ENCODE measurements around the gene DLL1.

The DLL1 gene

DNA sequence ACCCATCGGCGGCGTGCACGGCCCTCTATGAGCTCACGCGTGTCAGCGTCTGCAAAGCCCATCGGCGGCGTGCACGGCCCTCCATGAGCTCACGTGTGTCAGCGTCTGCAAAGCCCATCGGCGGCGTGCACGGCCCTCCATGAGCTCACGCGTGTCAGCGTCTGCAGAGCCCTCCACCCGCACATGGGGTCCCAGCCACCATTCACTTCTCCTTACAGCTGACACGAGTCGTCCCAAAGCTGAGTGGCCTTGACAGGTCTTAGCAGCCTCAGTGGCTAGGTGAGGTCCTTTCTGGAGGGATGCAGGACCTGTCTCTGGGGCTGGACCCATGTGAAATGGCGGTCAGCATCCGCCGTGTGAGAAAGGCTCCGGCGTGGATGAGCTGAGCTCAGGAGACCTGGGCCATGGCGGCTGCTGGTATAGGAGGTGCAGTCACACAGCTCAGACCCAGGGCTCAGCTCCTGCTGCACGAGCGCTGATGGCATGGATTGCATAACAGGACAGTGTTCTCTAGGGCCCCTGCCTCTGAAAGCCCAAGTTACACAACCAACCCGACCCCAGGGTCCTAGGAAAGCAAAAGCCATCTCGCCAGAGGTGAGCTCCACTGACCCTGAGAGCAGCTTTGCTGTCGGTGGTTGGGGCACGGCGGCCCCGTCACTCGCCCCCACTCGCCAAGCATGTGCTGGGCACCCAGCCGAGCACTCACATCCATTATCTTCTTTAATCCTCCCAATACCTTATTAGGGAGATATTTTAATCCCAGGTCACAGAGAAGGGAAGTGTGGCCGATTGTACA is 38.9 kb downstream of the DLL1 start:
- ChIA-PET POLR2A (no interaction called here), CTCF (interaction anchor here (1.6 kb wide), 1 partner anchor 12 kb away, joined by 4 read pairs; no protein-coding TSS in a partner anchor)
- no peak for DNase-seq (ENCODE audit: low read depth, low spot score)
- no peak overlapping the region for H3K4me3 ChIP-seq (ENCODE audit: low read depth, low read length)
- TF ChIP-seq, protein P1, sequence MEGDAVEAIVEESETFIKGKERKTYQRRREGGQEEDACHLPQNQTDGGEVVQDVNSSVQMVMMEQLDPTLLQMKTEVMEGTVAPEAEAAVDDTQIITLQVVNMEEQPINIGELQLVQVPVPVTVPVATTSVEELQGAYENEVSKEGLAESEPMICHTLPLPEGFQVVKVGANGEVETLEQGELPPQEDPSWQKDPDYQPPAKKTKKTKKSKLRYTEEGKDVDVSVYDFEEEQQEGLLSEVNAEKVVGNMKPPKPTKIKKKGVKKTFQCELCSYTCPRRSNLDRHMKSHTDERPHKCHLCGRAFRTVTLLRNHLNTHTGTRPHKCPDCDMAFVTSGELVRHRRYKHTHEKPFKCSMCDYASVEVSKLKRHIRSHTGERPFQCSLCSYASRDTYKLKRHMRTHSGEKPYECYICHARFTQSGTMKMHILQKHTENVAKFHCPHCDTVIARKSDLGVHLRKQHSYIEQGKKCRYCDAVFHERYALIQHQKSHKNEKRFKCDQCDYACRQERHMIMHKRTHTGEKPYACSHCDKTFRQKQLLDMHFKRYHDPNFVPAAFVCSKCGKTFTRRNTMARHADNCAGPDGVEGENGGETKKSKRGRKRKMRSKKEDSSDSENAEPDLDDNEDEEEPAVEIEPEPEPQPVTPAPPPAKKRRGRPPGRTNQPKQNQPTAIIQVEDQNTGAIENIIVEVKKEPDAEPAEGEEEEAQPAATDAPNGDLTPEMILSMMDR (IDR thresholded peaks at IDR 0.05; ENCODE audit: insufficient read depth, low read length, missing control alignments) = no peak

DNA sequence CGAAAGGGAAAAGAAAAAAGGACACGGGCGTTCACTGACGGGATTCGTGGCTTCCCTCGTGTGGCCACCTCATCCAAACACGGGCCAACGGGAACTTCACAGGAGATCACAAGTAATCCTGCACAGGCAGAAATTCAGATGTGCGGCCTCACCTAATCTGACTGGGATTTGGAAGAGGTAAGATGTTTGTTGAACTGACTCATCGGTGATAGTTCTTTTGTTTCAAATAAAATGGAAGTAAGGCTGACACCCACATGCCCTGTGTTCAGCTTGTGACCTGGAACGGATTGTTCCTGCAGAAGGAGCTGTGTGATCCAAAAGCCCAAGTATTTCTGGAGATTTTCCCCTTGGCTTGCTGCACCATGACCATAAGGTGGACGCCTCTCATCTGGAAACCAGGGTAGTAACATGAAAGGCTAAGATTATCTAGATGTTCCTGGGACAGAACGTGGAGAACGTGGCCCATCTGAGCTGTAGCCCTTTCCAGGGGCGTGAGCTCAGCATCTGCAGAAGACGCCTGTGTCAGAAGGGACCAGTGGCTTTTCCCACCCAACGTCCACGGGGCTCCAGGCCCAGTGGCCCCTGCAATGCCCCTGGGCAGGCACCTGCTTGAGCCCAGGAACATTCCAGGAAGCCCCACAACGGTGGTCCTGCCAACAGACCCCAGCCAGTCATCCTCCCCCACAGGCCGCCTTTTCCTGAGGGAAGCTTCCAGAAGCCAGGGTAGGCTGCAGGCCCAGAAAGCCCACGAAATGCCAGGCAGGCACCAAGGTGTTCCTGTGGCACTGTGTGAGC is 39.7 kb downstream of the DLL1 start:
- no peak for DNase-seq (ENCODE audit: low read depth, low spot score)
- no peak overlapping the region for H3K4me3 ChIP-seq (ENCODE audit: low read depth, low read length)
- TF ChIP-seq, protein P1 (IDR thresholded peaks at IDR 0.05; ENCODE audit: insufficient read depth, low read length, missing control alignments) = no peak
- CTCF ChIA-PET = interaction anchor here (1.3 to 1.6 kb wide), 2 partner anchors 11 to 279 kb away, joined by 3 to 4 read pairs; no protein-coding TSS in a partner anchor
- POLR2A ChIA-PET = no interaction called here

DNA sequence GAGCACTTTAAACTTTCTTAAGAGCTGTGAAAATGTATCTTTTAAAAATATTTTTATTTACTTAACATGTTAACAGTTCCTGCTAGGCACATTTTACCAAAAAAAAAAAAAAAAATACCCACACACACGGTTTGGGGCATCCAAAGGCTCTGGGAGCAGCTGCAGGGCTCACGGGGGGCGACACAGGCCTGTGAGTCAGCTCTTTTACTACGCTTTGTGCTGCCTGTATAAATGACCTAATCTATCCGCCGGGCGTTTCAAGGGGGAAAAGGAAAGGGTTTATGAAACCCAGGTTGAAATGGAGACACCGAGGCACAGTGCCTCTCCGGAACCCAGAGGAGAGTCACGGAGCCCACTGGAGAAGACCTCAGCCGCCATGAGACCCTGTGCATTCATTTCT is 40.4 kb downstream of the DLL1 start:
- POLR2A ChIA-PET = no interaction called here
- TF ChIP-seq, protein P1 (IDR thresholded peaks at IDR 0.05; ENCODE audit: insufficient read depth, low read length, missing control alignments) = no peak

DNA sequence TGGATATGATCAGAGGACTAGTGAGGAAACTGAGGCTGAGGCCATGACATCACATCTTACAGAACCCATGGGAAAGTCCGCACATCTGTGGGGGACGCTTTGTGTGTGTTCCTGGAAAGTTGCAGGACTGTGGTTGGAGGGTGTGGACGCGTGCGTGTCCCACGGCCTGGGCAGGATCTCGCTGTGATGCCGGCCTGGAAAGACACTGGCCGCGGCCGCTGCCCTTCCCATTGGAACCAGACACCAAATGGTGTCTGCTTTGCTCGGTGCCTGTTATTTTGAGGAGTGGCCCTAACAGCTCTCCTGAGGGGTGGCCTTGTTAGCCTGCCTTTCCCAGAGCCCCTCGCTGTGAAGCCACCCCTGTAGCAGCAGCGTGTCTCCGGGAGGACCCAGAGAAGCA is 41.1 kb downstream of the DLL1 start:
- ChIA-PET POLR2A (no interaction called here), CTCF (interaction anchor here (1.3 kb wide), 1 partner anchor 280 kb away, joined by 3 read pairs; no protein-coding TSS in a partner anchor)
- TF ChIP-seq, protein P1 (IDR thresholded peaks at IDR 0.05; ENCODE audit: insufficient read depth, low read length, missing control alignments) = no peak
- DNase-seq (ENCODE audit: low read depth, low spot score) = no peak
- no peak overlapping the region for H3K4me3 ChIP-seq (ENCODE audit: low read depth, low read length)

More for the DNA sequence above, 40.4 kb downstream of the DLL1 start:
- CTCF ChIA-PET = interaction anchor here (1.3 to 1.6 kb wide), 2 partner anchors 11 to 280 kb away, joined by 3 to 4 read pairs; no protein-coding TSS in a partner anchor
- no peak for DNase-seq (ENCODE audit: low read depth, low spot score)
- H3K4me3 ChIP-seq (ENCODE audit: low read depth, low read length) = no peak overlapping the region

DNA sequence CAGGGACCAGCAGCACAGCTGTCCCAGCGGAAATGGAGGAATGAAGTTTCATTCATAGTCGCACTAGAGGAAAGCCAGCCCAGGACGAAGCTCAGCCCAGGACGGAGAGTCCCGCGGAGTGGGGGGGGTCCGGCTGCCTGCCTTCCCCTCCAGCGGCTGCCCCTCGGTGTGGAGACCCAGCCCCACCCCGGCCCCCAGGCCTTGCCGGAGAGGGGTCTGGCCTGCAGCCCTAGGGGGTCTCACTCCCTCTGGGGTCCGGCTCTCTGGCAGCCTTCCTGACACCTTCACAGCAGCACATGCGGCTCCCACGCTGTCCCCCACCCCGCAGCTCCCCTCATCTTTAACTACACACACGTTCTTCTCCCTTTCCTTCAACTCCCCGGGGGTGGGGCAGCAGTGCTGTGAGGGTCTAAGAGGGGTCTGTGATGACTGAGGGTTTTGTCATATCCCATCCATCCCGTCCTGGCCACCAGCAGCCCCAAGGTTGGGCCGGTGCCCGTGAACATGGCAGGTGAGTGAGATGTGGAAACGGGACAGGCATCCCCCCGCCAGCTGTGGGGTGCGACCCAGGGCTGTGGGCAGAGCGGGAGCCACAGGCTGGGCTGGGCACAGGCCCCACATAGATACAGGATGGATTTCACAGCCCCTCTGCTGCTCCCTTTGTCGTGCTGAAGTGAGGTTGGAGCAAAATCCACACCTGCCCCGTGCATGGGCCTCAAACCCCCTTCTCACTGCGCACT is 41.8 kb downstream of the DLL1 start:
- ChIA-PET POLR2A (no interaction called here), CTCF (no interaction called here)

More for the DNA sequence above, 41.8 kb downstream of the DLL1 start:
- DNase-seq (ENCODE audit: low read depth, low spot score) = no peak
- no peak overlapping the region for H3K4me3 ChIP-seq (ENCODE audit: low read depth, low read length)
- TF ChIP-seq, protein P1 (IDR thresholded peaks at IDR 0.05; ENCODE audit: insufficient read depth, low read length, missing control alignments) = no peak

Measured in AG04449 (cell line).